Stimulated activated CD4-positive, alpha-beta T cell treated with anti-CD3 and anti-CD28 coated beads, Interleukin-4, amount 100 ng/mL, for 1 hour (primary cell): ENCODE measurements around the gene STAT5B.

Experiments
- DNase-seq: peaks from one replicate; pipeline ENCODE4 v3.0.0-alpha.2; 2020

STAT5B gene

DNA sequence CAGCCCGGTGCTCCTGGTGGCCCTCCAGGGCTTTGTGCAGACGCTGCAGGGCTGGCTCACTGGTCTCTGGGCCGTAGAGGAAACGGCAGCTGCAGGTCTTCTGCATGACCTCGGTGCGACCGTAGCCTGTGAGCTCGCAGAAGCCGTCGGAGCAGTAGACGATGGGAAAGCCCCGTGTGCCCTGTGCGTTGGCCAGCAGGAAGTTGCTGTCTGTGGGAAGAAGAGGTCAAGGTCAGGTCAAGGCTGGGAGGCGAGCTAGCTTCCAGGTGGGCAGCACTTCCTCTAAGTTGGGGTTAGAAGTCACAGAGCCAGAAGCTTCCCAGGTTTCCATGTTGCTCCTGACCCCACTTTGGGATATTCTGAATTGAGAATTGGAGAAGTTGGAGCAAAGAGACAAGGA is 97.4 kb downstream of the STAT5B start:
- no peak for DNase-seq

- DNase-seq, result no peak
These were observed 98.5 kb downstream of the STAT5B start for GRCh38 chr17:42177684-42178083.

- no peak for DNase-seq
These were observed 101.9 kb downstream of the STAT5B start for GRCh38 chr17:42174126-42174783.

GRCh38 chr17:42171831-42172230 is 104.4 kb downstream of the STAT5B start:
- DNase-seq, result no peak

DNA sequence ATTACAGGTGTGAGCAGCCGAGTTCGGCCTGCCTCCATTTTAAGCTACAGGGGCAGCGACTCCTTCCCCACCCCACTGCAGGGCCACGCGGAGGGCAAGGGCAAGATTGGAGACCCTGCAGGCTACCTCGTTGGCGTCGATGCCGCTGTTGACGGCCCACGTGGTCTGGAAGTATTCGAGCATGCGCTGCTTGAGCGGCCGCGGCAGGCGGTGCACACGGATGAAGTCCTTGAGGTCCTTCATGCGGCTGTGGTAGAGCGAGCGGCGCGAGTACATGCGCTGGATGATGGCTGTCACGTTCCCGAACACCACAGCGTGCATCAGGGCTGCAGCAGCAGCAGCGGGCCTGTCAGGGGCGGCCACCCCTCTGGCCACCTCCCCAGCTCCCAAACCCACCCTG is 106.8 kb downstream of the STAT5B start:
- no peak for DNase-seq

DNA sequence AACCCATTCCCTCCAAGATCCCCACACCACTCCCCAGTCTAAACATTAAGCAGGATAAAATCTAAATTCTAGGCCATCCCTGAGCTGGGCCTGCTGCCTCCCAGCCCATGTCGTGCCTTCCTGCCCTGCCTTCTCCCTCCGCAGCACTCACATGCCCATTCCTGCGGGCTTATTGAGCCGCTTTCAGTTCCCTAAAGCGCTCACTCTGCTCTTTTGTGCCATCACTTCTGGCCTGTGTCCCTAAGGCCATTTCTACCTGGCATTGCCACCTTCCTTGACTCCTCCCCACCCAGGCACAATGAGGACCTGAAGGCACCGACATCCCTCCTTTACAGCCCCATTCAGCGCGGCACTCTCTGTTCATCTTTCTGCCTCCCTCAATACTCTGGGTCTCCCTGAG is 108.4 kb downstream of the STAT5B start:
- no peak for DNase-seq

DNA sequence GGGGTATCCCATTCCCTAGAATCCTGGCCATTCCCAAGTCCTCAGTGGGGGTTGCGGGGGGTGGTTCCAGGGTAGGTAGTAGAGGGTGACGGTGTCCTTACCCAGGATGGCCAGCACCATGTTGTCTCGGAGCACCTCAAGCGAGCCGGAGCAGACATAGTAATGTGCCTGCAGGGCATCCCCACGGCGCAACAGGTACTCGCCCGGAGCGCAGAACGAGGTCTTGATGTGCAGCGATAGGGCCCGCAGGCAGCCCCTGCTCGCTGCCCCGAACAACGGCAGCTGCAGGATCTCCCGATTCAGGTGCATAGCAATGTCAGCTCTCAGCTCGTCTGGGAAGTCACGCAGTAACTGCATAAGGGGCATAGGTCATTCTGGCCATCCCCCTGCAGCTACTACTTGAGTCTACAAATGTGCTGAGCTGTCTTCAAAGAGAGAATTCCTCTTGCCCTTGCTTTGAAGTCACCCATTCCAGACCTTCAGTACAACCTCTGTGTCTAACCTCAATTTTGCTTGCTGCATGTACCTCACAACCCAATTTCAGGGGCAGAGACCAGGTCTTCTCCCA is 109.9 kb downstream of the STAT5B start:
- no peak for DNase-seq

DNA sequence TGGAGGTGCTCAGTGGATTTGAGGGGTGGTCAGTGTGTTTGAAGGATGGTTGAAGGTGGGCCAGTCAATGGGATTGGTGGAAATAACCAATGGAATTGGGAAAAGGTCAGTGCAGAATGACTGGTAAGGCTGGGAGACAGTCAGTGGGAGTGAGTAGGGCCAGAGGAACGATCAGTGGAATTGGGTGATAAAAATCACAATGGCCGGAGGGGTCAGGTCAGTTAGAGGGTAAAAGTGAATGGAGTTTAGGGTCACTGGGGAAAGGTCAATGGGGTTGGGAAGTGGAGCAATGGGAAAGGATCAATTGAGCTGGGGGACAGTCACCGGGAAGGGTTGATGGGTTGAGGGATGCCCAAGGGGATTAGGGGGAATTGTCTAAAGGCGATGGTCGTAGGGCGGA is 110.4 kb downstream of the STAT5B start:
- no peak for DNase-seq

- no peak for DNase-seq
These were observed 112.3 kb downstream of the STAT5B start for GRCh38 chr17:42163696-42164407.

DNA sequence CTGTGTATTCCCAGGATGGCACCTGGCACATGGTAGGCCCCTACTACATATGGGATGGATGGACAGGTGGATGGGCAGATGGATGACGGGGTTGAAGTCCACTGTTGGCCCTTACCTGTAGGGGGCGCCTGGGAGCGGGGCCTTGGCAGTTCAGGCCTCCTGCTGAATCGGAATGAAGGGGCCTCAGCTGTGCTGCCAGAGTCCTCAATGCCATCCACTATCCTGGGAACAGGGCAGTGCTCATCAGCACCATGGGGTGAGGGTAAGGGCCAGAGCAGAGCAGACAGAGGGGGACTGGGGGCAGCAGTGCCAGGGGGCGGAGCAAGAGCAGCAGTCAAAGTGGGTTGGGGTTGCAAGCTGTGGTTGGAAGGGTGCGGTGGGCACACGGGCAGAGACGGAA is 113.1 kb downstream of the STAT5B start:
- peak; percentile 48 for DNase-seq

DNA sequence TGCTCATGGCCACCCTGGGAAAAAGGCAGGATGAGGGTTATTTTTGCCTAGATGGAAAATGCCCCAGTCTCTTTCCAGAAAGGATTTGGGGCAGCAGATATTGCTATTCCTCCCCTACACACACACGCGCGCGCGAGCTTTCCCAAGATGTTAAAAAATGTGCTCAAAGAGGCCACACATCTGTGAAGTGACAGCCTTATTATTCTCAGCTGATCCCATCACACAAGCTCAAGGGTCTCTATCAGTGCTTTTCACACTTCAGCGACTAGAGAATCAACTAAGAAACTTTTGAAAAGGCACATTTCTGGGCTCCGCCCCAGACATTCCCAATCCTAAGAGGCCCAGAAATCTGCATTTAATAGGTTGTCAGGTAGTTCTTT is 115.7 kb downstream of the STAT5B start:
- DNase-seq, result no peak

- DNase-seq, result no peak
These were observed 116.2 kb downstream of the STAT5B start for GRCh38 chr17:42159796-42160530.

DNA sequence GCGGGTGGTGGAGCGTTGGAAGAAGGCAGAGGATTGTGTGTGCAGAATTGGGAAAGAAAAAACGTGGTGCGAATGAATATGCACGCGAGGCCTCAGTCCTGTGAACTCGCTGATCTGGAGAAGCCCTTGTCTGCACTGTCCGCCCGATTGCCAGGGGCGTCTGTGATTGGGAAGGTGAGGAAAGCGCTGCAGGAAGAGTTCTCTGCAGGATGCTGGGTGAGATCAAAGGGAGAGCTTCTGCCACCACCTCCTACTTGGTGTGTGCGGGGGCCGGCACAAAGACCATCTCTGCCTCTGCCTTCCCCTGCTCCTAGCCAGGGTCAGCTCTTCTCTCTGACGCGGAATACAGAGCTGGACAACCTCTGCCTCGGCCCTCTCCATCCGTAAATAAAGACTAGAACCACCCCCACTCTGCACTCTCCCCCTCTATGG is 120.6 kb downstream of the STAT5B start:
- DNase-seq, result no peak

- DNase-seq, result no peak
These were observed 122.1 kb downstream of the STAT5B start for GRCh38 chr17:42153919-42154742.
